Thyroid gland (tissue), 4 donors: ENCODE measurements around the gene PRKCE. TPM values are rescaled to one million over a fixed set of nuclear protein-coding genes. Genes with fewer than 3 reads are reported as not detected.

Experiments
- DNase-seq, 2 donors: peaks; one replicate each; pipeline ENCODE4 v3.0.0-alpha.2; 2019
- H3K27ac ChIP-seq, 3 donors: fragments of 200-600 bp; sonication (generic); 1 replicate in 2 of 3; 2 replicates in 1 of 3; pipeline ENCODE4 v1.5.1; 2016 to 2019; ENCODE audit warnings: mild to moderate bottlenecking in 1 of 3, moderate library complexity in 1 of 3
- H3K27me3 ChIP-seq: fragments of 200-600 bp; sonication (generic); one replicate; pipeline ENCODE4 v1.5.1; 2019
- H3K36me3 ChIP-seq, 2 donors: fragments of 200-600 bp; sonication (generic); one replicate each; pipeline ENCODE4 v1.5.1; 2016 to 2019
- H3K4me1 ChIP-seq, 2 donors: fragments of 200-600 bp; sonication (generic); one replicate each; pipeline ENCODE4 v1.5.1; 2017 to 2019
- H3K4me3 ChIP-seq, 3 donors: fragments of 200-600 bp; sonication (generic); replicated peaks in 1 of 3; 1 replicate in 2 of 3; 2 replicates in 1 of 3; pipeline ENCODE4 v1.5.1; 2016; ENCODE audit warnings: mild to moderate bottlenecking in 1 of 3
- H3K9me3 ChIP-seq: fragments of 200-600 bp; sonication (generic); one replicate; pipeline ENCODE4 v1.5.1; 2017
- CTCF ChIP-seq, 6 experiments: fragments of 200-600 bp in 3 of 6; fragments of 450-650 bp in 3 of 6; sonication (generic) in 3 of 6; IDR thresholded peaks; one replicate each; pipeline ENCODE4 v1.5.1; 2016 to 2019; ENCODE audit warnings: antibody characterized with exemption in 6 of 6, mild to moderate bottlenecking in 2 of 6, inconsistent platforms in 1 of 6, moderate library complexity in 1 of 6
- POLR2A ChIP-seq, 2 donors: fragments of 450-650 bp; IDR thresholded peaks; one replicate each; pipeline ENCODE4 v1.6.1; 2017; ENCODE audit warnings: antibody characterized with exemption in 2 of 2, mild to moderate bottlenecking in 2 of 2, moderate library complexity in 1 of 2
- WGBS, 2 donors: methylation state at CpG; one replicate each; pipeline ENCODE4 v1.1.5; 2017; 5-methylcytosine and 5-hydroxymethylcytosine counted together
- intact Hi-C: fragments of 100-400 bp; cut with DNase I; formaldehyde crosslinking; loops from one replicate; pipeline ENCODE4 v1.15.1; 2023
- total RNA-seq, 4 donors: library from RNA; depleted of rRNA; stranded (reverse); fragments of >200 nt; gene quantifications; one replicate each; pipeline ENCODE4 v1.2.3, GENCODE V29; 2016

The PRKCE gene
- total RNA-seq, 4 donors from 2014 or later: 8.4 to 35.3 (median 15.2) TPM

- Histone ChIP-seq H3K4me1 (peaks cover 0 to 9% of the 10 kb centered on the region in 2 donors), H3K36me3 (no peaks in the 10 kb centered on the region), H3K9me3 (no peaks in the 10 kb centered on the region), H3K27me3 (no peaks in the 10 kb centered on the region), H3K4me3 (no peak overlapping the region), H3K27ac (no peak overlapping the region)
- no peak for DNase-seq
- intact Hi-C loops: no loop called here
- TF ChIP-seq POLR2A (IDR thresholded peaks at IDR 0.05) (no peak), CTCF (IDR thresholded peaks at IDR 0.05) (no peak)
- WGBS, 2 donors: 83 to 100% methylated on average over 1 of the region's 2 CpGs
These were observed 543.4 kb downstream of the PRKCE start for GRCh38 chr2:46194856-46195255.

GRCh38 chr2:46195819-46196218 is 544.3 kb downstream of the PRKCE start:
- Histone ChIP-seq H3K9me3 (no peaks in the 10 kb centered on the region), H3K27me3 (no peaks in the 10 kb centered on the region), H3K4me1 (peaks cover 5 to 9% of the 10 kb centered on the region in 2 donors), H3K27ac (no peak overlapping the region), H3K36me3 (no peaks in the 10 kb centered on the region), H3K4me3 (no peak overlapping the region)
- 94 to 96% methylated on average over 9 to 10 of the region's 10 CpGs for WGBS, 2 donors
- no peak for DNase-seq
- intact Hi-C loops: no loop called here
- TF ChIP-seq CTCF (IDR thresholded peaks at IDR 0.05) (no peak), POLR2A (IDR thresholded peaks at IDR 0.05) (no peak)

- no peaks in the 10 kb centered on the region for H3K9me3 ChIP-seq
- WGBS, 2 donors: 67 to 72% methylated on average over 4 to 5 of the region's 5 CpGs
- peak overlapping the region in 1 of 3 donors; percentile 24 for H3K27ac ChIP-seq
- H3K27me3 ChIP-seq: no peaks in the 10 kb centered on the region
- H3K4me3 ChIP-seq: no peak overlapping the region
- no peaks in the 10 kb centered on the region for H3K36me3 ChIP-seq
- DNase-seq: no peak
- peaks cover 5 to 9% of the 10 kb centered on the region in 2 donors for H3K4me1 ChIP-seq
- intact Hi-C loops: no loop called here
- no peak for TF ChIP-seq CTCF (IDR thresholded peaks at IDR 0.05)
- no peak for TF ChIP-seq POLR2A (IDR thresholded peaks at IDR 0.05)
These were observed 545.5 kb downstream of the PRKCE start for GRCh38 chr2:46196871-46197462.

GRCh38 chr2:46197672-46198071 is 546.2 kb downstream of the PRKCE start:
- no peak overlapping the region for H3K27ac ChIP-seq
- no peaks in the 10 kb centered on the region for H3K36me3 ChIP-seq
- no peak for DNase-seq
- TF ChIP-seq CTCF (IDR thresholded peaks at IDR 0.05) (no peak), POLR2A (IDR thresholded peaks at IDR 0.05) (no peak)
- intact Hi-C loops: no loop called here
- H3K4me1 ChIP-seq: peaks cover 5 to 9% of the 10 kb centered on the region in 2 donors
- WGBS, 2 donors: 84 to 97% methylated on average over 4 of the region's 4 CpGs
- no peak overlapping the region for H3K4me3 ChIP-seq
- H3K27me3 ChIP-seq: no peaks in the 10 kb centered on the region
- no peaks in the 10 kb centered on the region for H3K9me3 ChIP-seq

- Histone ChIP-seq H3K4me1 (peaks cover 5 to 9% of the 10 kb centered on the region in 2 donors), H3K9me3 (no peaks in the 10 kb centered on the region), H3K4me3 (no peak overlapping the region), H3K27me3 (no peaks in the 10 kb centered on the region), H3K36me3 (no peaks in the 10 kb centered on the region), H3K27ac (no peak overlapping the region)
- intact Hi-C loops: no loop called here
- DNase-seq: no peak
- WGBS, 2 donors: 89% methylated on average over 3 to 5 of the region's 5 CpGs
- no peak for TF ChIP-seq CTCF (IDR thresholded peaks at IDR 0.05)
- no peak for TF ChIP-seq POLR2A (IDR thresholded peaks at IDR 0.05)
These were observed 546.8 kb downstream of the PRKCE start for GRCh38 chr2:46198164-46198883.
